Activated CD8-positive, alpha-beta memory T cell treated with anti-CD3 and anti-CD28 coated beads for 1 hour (primary cell): Measurements from ENCODE around the gene ST6GALNAC3.
"Not testable (repeated sequence)": the region's sequence is repeated elsewhere in the genome, so short reads cannot be mapped to it uniquely, and the experiment has no call there.

Experiments
- DNase-seq, 2 donors: peaks; one replicate each; pipeline ENCODE4 v3.0.0-alpha.2; 2020; ENCODE audit warnings: low read depth in 1 of 2; ENCODE audit errors: extremely low read depth in 1 of 2

Gene ST6GALNAC3

DNA sequence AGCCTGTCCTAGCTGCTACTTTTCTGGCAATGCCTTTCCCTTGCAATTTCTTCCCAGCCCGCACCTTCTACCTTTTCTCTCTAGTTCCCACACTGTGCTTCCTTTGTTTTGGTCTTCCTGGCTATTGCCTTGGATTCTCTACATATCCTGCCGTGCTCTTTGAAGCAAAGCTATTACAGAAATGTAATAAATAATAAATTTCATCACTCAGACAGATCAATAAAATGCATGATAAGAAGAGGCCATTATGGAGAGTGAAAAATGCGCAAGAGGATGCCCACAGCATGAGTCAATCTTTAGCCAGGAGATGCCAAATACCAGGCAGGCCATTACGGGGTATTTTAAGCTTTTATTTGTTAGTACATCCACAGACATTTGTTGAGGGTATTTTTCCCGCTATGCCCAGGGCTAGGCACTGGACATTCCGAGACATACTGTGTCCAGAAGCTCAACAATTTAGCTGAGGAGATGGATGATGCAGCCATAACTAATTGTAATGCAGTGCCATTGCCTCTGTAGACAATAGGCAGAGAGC, 163.6 kb downstream of the ST6GALNAC3 start:
- no peak for DNase-seq

DNA sequence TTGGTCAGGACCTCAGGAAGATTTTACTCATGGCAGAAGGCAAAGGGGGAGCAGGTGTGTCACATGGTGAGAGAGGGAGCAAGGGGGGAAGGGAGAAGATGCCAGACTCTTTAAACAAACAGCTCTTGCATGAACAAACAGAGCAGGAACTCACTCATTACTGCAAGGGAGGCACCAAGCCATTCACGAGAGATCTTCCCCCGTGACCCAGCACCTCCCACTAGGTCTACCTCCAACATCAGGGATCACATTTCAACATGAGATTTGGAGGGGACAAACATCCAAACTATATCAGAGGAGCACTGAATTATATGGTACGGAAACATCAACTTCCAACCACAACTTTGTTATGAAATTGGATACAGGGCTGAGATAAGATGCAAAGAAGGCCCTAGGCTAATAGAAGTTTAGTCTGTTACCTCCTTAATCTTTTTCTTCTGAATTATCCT, 164.9 kb downstream of the ST6GALNAC3 start:
- no peak for DNase-seq

DNA sequence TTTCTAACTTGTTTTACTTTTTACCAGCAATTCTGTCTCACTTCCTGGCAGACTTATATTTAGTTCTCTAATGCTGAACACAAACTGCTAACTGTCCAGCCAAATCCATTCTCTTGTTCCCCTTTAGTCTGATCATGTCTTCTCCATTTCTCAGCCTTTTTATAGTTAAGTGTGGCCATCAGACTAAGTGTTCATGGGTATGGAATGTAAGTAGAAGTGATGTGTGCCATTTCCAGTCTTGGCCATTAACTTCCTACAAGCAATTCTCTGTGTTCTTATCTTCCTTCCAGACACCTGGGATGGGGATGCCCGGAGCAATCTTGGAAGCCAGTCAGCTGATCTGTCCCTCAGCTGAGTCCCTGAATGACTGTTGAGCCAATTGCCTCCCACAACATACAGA, 165.8 kb downstream of the ST6GALNAC3 start:
- DNase-seq = no peak

DNA sequence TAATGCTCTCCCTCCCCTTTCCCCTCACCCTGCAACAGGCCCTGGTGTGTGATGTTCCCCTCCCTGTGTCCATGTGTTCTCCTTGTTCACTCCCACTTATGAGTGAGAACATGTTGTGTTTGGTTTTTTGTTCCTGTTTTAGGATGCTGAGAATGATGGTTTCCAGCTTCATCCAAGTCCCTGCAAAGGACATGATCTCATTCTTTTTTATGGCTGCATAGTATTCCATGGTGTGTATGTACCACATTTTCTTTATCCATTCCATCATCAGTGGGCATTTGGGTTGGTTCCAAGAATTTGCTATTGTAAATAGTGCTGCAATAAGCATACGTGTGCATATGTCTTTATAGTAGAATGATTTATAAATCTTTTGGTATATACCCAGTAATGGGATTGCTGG, 168.0 kb downstream of the ST6GALNAC3 start:
- not testable (repeated sequence) for DNase-seq

DNA sequence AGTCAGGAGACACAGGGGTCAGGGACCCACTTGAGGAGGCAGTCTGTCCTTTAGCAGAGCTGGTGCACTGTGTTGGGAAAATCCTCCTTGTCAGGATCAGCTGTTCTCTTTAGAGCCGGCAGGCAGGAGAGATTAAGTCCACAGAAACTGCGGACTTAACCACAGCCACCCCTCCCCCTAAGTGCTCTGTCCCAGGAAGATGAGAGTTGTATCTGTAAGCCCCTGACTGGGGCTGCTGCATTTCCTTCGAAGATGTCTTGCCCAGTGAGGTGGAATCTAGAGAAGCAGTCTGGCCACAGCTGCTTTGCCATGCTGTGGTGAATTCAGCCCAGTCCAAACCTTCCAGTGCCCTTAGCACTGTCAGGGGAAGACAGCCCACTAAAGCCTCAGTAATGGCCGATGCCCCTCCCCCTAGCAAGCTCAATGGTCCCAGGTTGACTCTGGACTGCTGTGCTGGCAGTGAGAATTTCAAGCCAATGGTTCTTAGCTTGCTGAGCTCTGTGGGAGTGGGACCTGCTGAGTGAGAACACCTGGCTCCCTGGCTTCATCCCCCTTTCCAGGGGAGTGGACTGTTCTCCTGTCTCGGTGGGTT, 172.8 kb downstream of the ST6GALNAC3 start:
- DNase-seq = no peak

DNA sequence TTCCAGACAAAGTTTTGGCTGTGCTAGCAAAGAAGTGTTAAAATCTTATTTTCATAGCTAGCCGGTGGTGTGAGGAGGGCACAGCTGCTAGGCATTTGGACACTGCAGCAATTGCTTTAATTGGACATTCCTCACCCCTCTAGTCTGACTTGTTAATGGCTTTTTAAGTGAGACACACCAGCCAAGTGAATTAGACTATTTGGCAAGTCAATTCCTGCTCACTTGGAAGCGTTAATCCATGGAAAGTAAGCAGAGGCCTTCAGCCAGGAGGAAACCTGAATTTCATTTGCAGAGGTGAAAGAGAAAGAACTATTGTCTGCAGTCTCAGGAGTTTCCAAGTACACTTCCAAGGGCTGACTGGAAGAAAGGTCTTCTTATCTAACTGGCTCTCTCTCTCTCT, 175.7 kb downstream of the ST6GALNAC3 start:
- DNase-seq = no peak

DNA sequence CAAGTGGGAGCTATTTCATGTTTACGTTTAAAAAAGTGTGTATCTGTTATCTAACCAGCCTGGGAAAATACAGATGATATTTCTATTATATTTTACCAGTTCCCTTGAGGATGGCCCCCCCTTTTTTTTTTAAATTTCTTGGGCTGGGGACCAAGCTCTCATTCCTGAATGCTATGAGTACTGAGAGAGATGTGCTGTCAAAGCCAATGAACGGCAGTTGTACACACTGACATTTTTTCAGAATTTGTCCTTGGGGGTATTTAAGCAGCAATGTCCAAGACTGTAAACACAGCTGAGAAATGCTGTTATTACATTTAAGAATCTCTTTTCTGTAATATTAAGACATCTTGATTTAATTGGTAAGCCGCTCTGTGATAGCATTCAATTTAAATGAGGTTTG, 177.9 kb downstream of the ST6GALNAC3 start:
- DNase-seq = no peak

DNA sequence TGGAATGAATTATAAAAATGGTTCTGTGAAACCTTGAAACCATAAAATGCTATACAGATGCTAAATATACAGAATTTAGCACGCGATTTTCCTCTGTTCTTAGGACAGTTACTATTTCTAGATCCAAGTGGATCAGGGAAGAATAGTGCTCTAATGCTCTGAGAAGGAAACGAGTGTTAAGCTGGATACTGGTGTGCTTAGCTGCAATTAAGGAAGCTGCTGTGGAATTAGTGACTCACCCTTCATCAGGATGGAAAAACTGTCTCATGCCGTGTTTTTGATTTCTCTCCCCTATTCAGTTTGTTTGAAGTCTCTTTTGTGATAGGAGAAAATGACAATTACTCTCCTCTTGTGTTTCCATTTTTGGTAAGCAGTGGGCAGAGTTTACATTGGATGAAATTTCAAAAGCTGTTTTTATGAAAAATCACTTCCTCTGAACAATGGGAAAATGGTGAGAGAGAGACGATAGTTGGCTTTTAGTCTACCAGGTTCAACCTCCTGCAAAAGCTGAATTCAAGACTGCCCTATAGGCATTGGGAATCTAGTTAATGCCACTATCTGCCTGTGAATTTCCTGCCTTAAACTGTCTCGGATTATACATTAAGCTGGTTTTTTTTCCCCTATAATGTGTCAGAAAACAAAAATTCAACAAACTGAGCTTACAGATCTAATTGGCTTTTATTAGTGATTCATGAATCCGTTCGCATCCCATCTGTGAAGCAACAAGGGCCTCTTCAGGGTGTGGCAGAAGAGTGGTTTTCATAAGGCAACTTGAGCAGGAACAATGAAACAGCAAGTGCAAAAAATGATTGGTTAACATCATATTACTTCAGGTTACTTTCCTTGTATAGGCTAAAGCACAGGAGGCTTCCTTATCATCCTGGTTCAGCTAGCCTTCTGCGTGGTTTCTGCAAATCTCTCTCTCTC, 179.8 kb downstream of the ST6GALNAC3 start:
- no peak for DNase-seq

DNA sequence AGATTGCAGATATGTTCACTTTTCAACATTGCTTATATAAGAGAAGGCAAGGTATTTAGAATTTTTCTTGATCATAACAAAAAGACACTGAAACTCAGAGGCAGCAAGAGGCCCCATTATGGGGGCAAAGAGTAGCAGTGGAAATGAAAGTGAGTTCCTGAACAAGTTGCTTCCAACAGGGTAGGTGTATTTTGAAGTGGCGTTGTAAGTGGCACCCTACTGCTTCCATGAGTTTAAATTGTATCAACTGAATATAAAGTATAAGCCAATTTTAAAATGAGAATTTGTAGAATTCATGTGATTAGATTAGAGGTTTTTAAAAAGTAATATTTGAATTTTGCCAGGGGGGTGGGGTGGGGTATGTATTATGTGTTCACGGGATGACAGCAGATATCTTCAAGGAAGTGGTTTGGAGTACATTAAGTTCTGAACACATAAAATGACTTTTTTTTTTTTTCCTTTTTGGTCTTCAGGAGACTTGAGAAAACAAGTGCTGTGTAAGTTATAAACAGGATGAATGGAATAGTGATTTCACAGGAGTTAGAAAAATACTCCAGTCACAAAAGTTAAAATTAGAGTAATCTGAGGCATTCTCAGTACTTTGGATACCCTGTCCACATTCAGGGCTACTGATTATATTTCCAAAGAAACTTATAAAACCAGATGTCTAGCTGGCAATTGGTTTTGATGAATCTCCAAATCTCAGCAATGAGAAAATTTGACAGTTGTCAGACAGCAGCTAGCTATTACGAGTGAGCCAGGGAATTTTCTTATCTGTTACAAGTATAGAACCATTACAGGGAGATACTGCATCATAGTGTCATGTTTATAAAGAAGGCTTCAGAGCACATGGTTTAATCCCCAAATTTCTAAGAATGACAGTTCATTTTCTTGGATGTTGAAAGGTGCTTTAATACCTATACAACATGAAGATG, 182.0 kb downstream of the ST6GALNAC3 start:
- DNase-seq = no peak

DNA sequence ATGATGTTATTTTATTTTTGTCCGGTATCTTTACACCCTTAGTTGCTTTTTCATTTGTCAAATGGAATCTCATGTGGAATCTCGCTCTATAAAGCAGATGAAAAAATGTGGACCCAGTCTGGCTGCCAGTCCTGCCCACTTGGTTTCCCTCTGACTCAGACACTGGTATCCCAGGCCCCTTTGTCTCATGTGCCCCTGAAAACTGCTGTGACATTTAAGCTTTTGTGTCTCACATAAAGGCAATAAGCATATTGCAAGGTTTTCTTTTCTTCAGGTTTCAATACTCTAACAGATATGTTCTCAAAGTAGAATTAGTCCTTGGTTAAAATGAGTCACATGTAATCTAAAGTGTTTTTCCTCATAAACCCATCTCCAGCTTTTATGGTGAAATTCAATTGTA, 183.3 kb downstream of the ST6GALNAC3 start:
- no peak for DNase-seq

DNA sequence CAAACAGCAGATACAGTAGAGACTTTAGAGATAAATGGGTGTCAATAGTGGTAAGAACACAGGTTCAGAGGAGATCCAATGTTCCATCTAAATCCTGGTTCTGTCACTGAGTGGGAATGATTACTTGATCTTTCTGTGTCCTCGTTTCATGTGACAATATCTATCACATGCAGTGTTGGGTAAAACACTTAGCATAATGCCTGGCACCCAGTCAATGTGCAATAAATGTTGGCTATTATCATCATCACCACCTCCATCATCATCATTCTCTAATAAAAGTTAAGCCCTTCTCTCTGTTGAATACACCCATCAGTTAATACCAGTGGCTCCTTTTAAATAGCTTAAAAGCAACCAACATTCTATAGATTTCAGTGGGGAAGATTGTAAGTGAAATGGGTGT, 184.7 kb downstream of the ST6GALNAC3 start:
- DNase-seq = no peak

DNA sequence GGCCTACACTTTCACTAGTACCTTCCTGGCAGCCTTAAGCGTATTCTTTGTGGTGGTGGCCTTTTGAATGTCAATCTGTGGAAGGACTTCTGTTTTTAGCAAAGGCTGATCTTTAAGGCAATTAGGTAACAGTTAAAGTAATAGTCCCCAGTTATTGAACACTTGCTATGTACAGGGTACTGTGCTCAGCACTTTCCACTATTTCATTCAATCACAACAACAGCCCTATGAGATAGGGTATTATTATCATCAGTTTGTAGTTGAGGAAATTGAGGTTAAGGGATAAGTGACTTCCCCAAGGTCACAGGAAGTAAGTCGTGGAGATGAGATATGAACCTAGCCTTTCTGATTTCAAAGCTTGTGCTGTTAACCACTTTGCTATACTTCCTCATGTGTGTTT, 185.7 kb downstream of the ST6GALNAC3 start:
- no peak for DNase-seq

DNA sequence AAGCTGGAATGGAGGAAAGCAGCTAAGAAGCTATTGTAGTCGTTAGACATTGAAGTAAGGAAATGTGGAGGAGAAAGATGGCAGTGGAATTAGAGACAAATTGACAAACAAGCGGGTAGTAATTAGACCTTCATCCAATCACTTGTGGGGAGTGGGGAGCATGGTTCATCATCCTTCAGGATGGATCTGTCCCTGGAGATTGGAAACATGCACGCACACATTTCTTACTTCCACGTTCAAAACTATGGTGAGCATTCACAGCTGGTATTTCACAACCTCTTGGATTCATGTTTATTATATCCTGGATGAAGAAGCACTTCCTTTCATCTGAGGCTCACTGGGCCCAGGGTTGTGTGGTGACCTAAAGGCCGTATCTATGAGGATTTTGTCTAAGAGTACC, 188.1 kb downstream of the ST6GALNAC3 start:
- no peak for DNase-seq

DNA sequence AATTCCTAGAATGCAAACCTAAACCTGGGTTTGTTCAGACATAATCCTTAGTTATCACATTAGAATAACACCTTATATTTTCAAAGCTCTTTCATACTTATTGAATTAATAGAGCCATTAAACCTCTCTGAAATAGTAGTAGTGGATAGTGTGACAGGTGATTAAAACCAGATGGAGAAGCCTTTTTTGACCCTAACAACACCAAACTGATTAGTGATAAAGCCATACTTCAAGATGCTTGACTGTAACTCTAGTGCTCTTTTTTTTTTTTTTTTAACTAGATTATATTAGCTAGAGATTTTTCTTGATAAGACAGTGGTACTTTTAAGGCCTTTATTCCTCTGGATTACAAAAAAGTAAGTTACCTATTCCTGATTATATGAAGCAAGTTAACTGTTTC, 190.1 kb downstream of the ST6GALNAC3 start:
- no peak for DNase-seq

DNA sequence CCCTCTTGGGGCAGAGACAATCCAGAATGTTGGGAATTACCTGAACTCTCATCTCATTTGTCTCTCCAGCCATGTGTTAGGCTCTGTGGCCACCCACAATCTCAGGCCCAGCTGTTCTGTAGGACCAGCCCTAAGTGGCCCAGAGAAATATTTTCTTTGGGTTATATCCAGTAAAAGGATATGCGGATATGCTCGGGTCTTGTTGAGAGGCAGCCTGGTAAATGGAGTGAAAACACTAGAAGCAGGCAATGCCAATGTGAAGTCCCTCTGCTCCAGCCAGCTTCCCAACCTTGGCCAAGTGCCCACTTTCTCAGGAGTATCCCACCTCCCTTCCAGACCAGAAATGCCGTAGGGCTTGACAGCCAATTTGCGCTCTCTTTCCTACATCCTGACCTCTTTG, 192.2 kb downstream of the ST6GALNAC3 start:
- DNase-seq = no peak

DNA sequence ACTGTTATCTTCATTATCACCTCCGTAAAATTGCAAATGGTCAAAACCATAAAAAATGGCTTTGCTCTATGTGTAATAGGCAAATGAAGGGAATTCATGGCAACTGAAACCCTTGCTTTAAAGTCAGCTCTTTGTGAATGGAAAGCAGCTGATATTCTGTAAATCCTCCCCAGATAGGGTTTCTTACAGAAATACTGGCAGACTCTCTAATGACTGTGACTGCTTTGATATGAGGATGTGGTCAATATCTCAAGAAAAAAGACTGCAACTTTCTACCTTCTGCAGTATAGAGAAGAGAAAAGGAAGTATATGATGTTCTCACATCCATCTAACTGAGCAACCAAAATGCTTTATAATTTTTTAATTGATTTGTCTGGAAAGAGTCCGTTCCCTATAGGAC, 193.1 kb downstream of the ST6GALNAC3 start:
- no peak for DNase-seq

DNA sequence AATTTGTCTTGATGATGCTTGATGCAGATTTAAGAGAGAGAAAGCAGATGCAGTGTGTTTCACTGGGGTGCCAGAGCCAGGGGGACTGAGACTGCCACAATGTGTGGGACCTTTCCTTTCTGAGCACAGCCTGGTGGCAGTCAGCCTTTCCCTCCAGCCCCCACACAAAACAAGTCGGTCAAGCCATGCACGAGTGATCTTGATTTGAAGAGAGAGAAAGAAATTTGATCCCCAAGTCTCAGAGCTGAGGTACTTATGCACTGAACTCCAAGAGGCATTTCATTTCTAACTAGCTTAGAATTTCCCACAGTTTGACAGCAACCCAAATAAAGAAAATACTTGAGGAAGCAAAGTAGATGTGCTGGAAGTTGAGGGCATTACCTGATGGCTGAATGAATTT, 193.8 kb downstream of the ST6GALNAC3 start:
- DNase-seq = no peak

DNA sequence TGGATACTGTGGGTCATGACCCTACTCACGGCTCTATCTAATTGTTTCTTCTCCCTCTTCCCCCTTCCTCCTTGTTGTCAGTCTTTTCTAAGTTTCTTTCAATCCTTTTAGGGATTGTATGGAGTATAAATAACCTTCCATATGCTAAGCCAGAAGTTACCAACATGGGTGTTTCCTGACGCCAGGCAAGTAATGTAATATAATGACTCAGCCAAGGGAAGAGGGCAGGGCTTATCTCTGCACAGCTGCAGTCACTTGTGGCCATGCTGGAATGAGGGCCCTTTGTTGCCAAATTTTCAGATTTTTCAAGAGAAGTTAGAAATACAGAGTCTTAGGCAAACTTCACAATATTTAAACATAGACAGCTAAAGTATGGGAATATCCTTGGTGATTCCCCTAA, 194.6 kb downstream of the ST6GALNAC3 start:
- no peak for DNase-seq

DNA sequence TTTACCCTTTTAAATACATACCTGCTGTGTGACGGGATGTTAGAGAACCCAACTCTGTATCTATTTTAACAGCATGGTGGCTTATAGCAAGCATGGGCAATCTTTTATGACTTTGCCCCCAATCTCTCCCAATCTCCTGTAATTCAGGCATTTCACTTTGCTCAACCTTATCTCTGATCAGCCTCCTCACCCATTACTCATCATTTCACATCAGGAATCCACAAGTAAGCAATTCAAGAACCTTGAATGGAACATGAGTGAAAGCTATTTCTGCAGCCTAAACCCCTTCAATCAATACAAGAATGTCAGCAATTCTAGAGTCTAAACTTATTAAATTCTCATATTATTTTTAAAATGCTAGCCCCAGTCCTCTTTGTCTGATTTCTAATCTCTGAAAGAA, 199.8 kb downstream of the ST6GALNAC3 start:
- no peak for DNase-seq

DNA sequence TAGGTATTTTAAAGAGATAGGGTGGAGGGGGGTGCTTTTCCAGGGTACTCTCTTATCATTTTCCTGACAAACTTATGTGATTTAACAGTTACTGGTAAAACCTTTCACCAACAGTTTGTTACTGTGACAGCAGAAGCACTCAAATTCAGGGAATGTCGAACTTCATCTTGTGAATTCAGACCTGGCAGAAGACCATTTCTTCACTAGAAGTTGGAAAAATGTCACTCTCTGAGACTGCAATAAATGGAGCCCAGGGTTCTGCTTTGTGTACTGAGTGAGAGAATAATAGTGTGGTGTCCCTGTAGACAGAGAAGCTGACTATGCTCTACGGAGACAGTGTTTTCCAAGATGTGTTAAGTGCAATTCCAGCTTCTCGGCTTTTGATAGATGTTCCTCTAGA, 200.2 kb downstream of the ST6GALNAC3 start:
- DNase-seq = no peak

DNA sequence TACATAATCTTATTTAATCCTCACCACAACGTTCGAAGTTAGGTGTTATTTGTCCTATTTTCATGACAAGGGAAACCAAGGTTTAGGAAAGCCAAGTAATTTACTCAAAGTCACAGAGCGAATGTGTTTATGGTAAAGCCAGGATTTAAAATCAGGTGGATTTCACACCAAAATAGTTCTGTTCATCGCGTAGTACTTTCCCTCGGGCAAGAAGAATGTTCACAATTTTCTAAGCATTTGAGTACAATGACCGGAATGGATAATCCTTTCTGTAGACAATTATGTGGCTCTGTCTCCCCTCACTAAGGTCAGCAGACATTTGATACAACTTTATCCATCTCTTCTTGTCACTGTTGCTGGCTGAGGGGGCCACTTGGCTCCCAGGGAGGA, 204.2 kb downstream of the ST6GALNAC3 start:
- DNase-seq = no peak
